PFSK-1 (cell line): ENCODE measurements around the gene PPP2R5C.

Source experiments
- FOXP2 ChIP-seq: optimal IDR thresholded peaks from 2 replicates; pipeline ENCODE3; 2011; ENCODE audit warnings: borderline replicate concordance, control low read depth, inconsistent platforms; ENCODE audit not compliant: insufficient read depth; ENCODE audit errors: extremely low read length, extremely low read depth
- POLR2AphosphoS5 ChIP-seq: IDR thresholded peaks from 2 replicates; pipeline ENCODE4 v1.6.1; 2012; ENCODE audit warnings: low read depth, mild to moderate bottlenecking, control low read depth, low read length, moderate library complexity
- SIN3A ChIP-seq: IDR thresholded peaks from 2 replicates; pipeline ENCODE4 v1.6.1; 2012; ENCODE audit warnings: mild to moderate bottlenecking, low read length, moderate library complexity, borderline replicate concordance; ENCODE audit not compliant: insufficient read depth
- TAF1 ChIP-seq: IDR thresholded peaks from 2 replicates; pipeline ENCODE4 v1.6.1; 2012; ENCODE audit warnings: low read length, control low read depth, borderline replicate concordance; ENCODE audit not compliant: insufficient read depth
- TF ChIP-seq, protein P1 (sequence below), 2 experiments: IDR thresholded peaks; 2 replicates each; pipeline versions ENCODE4 v1.6.1 to v1.8.0; 2011 to 2012; ENCODE audit warnings: low read depth in 2 of 2, low read length in 2 of 2, control low read depth in 1 of 2, inconsistent platforms in 1 of 2, mild to moderate bottlenecking in 1 of 2, moderate library complexity in 1 of 2; ENCODE audit not compliant: insufficient read depth in 1 of 2

Gene PPP2R5C

DNA sequence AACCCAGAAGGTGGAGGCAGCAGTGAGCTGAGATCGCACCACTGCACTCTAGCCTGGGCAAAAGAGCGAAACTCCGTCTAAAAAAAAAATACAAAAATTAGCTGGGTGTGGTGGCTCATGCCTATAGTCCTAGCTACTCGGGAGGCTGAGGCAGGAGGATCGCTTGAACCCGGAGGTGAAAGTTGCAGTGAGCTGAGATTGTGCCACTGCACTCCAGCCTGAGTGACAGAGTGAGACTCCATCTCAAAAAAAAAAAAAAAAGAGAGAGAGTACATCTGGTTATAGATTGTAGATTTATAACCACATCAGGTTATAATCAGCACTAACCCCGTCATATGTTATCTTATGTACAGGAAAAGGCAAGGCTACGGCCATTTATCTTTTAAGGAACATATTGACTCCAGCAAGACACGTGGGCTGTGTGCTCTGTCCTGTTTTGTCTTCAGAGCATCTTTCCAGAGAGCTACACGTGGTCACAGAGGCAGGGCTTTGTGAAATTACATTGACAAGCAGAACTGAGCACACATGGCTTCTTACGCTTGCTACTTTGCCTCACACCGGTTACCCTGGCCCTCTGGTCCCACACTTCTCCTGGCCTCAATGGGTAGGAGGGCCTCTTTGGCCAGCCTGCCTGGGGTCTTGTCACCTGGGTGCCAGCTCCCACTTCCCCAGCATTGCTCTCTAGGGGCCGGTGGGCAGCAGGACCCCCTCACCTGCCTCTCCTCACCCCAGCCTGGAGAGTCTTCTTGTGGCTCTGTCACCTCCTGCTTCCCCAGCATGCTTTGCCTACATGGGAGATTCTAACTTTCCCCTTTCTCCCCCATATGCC lies 196.1 kb downstream of the PPP2R5C start:
- TF ChIP-seq, protein P1, sequence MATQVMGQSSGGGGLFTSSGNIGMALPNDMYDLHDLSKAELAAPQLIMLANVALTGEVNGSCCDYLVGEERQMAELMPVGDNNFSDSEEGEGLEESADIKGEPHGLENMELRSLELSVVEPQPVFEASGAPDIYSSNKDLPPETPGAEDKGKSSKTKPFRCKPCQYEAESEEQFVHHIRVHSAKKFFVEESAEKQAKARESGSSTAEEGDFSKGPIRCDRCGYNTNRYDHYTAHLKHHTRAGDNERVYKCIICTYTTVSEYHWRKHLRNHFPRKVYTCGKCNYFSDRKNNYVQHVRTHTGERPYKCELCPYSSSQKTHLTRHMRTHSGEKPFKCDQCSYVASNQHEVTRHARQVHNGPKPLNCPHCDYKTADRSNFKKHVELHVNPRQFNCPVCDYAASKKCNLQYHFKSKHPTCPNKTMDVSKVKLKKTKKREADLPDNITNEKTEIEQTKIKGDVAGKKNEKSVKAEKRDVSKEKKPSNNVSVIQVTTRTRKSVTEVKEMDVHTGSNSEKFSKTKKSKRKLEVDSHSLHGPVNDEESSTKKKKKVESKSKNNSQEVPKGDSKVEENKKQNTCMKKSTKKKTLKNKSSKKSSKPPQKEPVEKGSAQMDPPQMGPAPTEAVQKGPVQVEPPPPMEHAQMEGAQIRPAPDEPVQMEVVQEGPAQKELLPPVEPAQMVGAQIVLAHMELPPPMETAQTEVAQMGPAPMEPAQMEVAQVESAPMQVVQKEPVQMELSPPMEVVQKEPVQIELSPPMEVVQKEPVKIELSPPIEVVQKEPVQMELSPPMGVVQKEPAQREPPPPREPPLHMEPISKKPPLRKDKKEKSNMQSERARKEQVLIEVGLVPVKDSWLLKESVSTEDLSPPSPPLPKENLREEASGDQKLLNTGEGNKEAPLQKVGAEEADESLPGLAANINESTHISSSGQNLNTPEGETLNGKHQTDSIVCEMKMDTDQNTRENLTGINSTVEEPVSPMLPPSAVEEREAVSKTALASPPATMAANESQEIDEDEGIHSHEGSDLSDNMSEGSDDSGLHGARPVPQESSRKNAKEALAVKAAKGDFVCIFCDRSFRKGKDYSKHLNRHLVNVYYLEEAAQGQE (IDR thresholded peaks at IDR 0.05; ENCODE audit: insufficient read depth in 1 of 2, low read depth in 2 of 2, low read length in 2 of 2) = no peak
- no peak for TF ChIP-seq POLR2AphosphoS5
- no peak for TF ChIP-seq FOXP2

DNA sequence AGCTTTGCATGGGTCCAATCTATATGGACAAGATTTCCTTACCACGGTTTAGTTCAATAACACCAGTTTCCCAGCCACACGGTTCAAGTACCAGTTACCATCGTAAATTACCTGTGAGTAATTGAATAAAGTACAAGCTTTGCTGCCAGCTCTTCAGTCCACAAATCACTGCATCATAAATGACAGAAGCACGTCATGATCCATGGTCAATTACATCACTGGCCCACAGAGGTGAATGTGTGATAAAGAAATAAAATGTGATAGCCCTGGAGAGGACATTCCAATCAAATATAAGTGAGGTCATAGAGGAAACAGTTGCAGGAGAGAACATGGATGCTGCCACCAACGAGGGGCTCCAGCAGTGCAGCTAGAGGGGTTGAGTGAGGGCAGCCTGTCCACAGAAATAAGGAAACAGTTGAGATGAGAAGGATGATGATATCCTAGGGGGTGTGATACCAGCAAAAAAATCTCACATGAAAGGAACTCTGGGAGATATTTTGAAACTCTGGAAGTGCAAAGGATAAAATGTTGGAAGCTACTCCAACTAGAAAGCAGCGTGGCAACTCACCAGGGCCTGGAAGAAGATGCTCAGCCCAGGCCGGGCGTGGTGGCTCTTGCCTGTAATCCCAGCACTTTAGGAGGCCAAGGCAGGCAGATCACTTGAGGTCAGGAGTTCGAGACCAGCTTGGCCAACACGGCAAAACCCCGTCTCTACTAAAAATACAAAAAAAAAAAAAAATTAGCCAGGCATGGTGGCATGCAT lies 197.1 kb downstream of the PPP2R5C start:
- TF ChIP-seq TAF1 (no peak), POLR2AphosphoS5 (no peak)
- TF ChIP-seq, protein P1 (IDR thresholded peaks at IDR 0.05; ENCODE audit: insufficient read depth in 1 of 2, low read depth in 2 of 2, low read length in 2 of 2) = no peak

DNA sequence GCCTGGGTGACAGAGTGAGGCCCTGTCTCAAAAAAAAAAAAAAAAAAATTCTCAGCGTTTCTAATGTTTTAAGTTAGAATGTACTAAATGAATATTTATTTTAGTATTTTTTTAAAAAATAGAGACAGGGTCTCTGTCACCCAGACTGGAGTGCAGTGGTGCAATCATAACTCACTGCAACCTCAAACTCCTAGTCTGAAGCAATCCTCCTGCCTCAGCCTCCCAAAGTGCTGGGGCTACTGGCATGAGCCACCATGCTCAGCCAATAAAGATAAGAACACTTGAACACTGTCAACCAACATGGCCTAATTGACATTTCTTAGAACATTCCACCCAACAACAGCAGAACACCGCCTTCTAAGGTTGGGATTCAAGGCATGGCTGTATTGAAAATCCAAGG lies 197.8 kb downstream of the PPP2R5C start:
- no peak for TF ChIP-seq FOXP2
- no peak for TF ChIP-seq SIN3A
- TF ChIP-seq TAF1 = no peak
- TF ChIP-seq, protein P1 (IDR thresholded peaks at IDR 0.05; ENCODE audit: insufficient read depth in 1 of 2, low read depth in 2 of 2, low read length in 2 of 2) = no peak
- TF ChIP-seq POLR2AphosphoS5 = no peak

DNA sequence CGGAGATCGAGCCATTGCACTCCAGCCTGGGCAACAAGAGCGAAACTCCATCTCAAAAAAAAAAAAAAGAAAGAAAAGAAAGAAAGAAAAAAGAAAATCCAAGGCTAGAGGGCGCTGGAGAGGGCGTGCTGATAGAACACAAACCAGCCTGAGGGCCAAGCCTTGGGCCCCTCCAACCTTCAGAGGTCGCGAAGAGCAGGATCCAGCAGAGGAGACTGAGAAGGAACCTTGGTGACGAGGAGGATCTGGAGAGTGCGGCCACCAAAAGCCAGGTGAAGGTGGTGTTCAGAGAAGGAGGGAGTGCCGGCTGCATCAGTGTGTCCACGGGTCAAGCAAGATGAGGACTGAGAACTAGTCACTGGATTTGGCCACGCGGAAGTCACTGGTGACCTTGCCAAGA lies 198.7 kb downstream of the PPP2R5C start:
- TF ChIP-seq SIN3A = no peak
- TF ChIP-seq POLR2AphosphoS5 = no peak
- TF ChIP-seq, protein P1 (IDR thresholded peaks at IDR 0.05; ENCODE audit: insufficient read depth in 1 of 2, low read depth in 2 of 2, low read length in 2 of 2) = no peak
- no peak for TF ChIP-seq TAF1
- no peak for TF ChIP-seq FOXP2
